ENCODE results near the gene MAGEB17.

- TF ChIP-seq CTCF (conservative IDR thresholded peaks at IDR 0.05; ENCODE audit: low read depth in 2 of 2) (no peak), STAT1 (IDR thresholded peaks at IDR 0.05; ENCODE audit: unreplicated experiment) (no peak), POLR2AphosphoS5 (IDR thresholded peaks at IDR 0.05; ENCODE audit: low read depth) (no peak), EZH2phosphoT487 (IDR thresholded peaks at IDR 0.05; ENCODE audit: unreplicated experiment) (no peak), EZH2 (IDR thresholded peaks at IDR 0.05; ENCODE audit: low read depth, unreplicated experiment) (no peak), ZNF331 (CRISPR knock-in tag; IDR thresholded peaks at IDR 0.05; ENCODE audit: low read depth) (no peak), JUNB (IDR thresholded peaks at IDR 0.05; ENCODE audit: unreplicated experiment) (no peak), ZNF114 (CRISPR knock-in tag; IDR thresholded peaks at IDR 0.05) (no peak), CREB1 (CRISPR knock-in tag; IDR thresholded peaks at IDR 0.05; ENCODE audit: low read depth) (no peak)
- TF ChIP-seq, protein P1, sequence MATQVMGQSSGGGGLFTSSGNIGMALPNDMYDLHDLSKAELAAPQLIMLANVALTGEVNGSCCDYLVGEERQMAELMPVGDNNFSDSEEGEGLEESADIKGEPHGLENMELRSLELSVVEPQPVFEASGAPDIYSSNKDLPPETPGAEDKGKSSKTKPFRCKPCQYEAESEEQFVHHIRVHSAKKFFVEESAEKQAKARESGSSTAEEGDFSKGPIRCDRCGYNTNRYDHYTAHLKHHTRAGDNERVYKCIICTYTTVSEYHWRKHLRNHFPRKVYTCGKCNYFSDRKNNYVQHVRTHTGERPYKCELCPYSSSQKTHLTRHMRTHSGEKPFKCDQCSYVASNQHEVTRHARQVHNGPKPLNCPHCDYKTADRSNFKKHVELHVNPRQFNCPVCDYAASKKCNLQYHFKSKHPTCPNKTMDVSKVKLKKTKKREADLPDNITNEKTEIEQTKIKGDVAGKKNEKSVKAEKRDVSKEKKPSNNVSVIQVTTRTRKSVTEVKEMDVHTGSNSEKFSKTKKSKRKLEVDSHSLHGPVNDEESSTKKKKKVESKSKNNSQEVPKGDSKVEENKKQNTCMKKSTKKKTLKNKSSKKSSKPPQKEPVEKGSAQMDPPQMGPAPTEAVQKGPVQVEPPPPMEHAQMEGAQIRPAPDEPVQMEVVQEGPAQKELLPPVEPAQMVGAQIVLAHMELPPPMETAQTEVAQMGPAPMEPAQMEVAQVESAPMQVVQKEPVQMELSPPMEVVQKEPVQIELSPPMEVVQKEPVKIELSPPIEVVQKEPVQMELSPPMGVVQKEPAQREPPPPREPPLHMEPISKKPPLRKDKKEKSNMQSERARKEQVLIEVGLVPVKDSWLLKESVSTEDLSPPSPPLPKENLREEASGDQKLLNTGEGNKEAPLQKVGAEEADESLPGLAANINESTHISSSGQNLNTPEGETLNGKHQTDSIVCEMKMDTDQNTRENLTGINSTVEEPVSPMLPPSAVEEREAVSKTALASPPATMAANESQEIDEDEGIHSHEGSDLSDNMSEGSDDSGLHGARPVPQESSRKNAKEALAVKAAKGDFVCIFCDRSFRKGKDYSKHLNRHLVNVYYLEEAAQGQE (IDR thresholded peaks at IDR 0.05; ENCODE audit: unreplicated experiment), result no peak
Measured at GRCh38 chrX:16175329-16176061, 8.2 kb downstream of the MAGEB17 start.
